WTC11 (cell line): ENCODE measurements around the gene P2RX4. TPM values are rescaled to one million over a fixed set of nuclear protein-coding genes. Genes with fewer than 3 reads are reported as not detected.
"Not testable (repeated sequence)": the region's sequence is repeated elsewhere in the genome, so short reads cannot be mapped to it uniquely, and the experiment has no call there.

Experiments used
- ATAC-seq: fragments of 200-7000 bp; cut with Tn5 transposase; 2 replicates; pipeline ENCODE4 v1.10.0; 2021; ENCODE audit warnings: mild to moderate bottlenecking, moderate library complexity
- CTCF ChIA-PET: fragments of 300-600 bp; sonication (Branson Sonifier 250); formaldehyde crosslinking; loops from one replicate; lab custom pipeline; 2021; ENCODE audit warnings: antibody characterized with exemption; lab: Charles Lee
- POLR2A ChIA-PET: fragments of 350-600 bp; sonication (Branson Sonifier 250); formaldehyde crosslinking; loops from one replicate; lab custom pipeline; 2021; ENCODE audit warnings: antibody characterized with exemption; lab: Charles Lee
- DNase-seq: peaks from one replicate; pipeline ENCODE4 v3.0.0; 2021; ENCODE audit warnings: low spot score
- H3K27ac Mint-ChIP-seq: 2 replicates; pipeline ENCODE4 v1.8.0; 2021; ENCODE audit warnings: mixed read lengths
- H3K27me3 Mint-ChIP-seq: 2 replicates; pipeline ENCODE4 v1.8.0; 2021; ENCODE audit warnings: low read depth, mild to moderate bottlenecking, moderate library complexity, mixed read lengths
- H3K36me3 Mint-ChIP-seq: 2 replicates; pipeline ENCODE4 v1.8.0; 2021; ENCODE audit warnings: mixed read lengths
- H3K4me1 Mint-ChIP-seq: 2 replicates; pipeline ENCODE4 v1.8.0; 2022; ENCODE audit warnings: mixed read lengths
- H3K4me3 Mint-ChIP-seq: 2 replicates; pipeline ENCODE4 v1.8.0; 2021; ENCODE audit warnings: mild to moderate bottlenecking, moderate library complexity, mixed read lengths
- H3K9me3 Mint-ChIP-seq: 2 replicates; pipeline ENCODE4 v1.8.0; 2021; ENCODE audit warnings: mixed read lengths
- ATF1 ChIP-seq: sonication (generic); formaldehyde crosslinking; IDR thresholded peaks from 2 replicates; pipeline ENCODE4 v1.8.1; 2023; ENCODE audit warnings: mild to moderate bottlenecking, moderate library complexity, missing genetic modification reagents
- CREM ChIP-seq: sonication (generic); formaldehyde crosslinking; IDR thresholded peaks from 2 replicates; pipeline ENCODE4 v1.8.1; 2022; ENCODE audit warnings: mild to moderate bottlenecking, missing genetic modification reagents, moderate library complexity
- EMX1 ChIP-seq: fragments of 250-450 bp; sonication (Bioruptor Pico); IDR thresholded peaks from 2 replicates; pipeline ENCODE4 v1.8.0; 2021; ENCODE audit warnings: mild to moderate bottlenecking
- FOXK1 ChIP-seq: sonication (generic); formaldehyde crosslinking; IDR thresholded peaks from 2 replicates; pipeline ENCODE4 v1.8.0; 2022; ENCODE audit warnings: mild to moderate bottlenecking, moderate library complexity, missing genetic modification reagents
- KAT7 ChIP-seq: sonication (generic); formaldehyde crosslinking; IDR thresholded peaks from 2 replicates; pipeline ENCODE4 v1.8.1; 2023; ENCODE audit warnings: missing genetic modification reagents, mild to moderate bottlenecking, borderline replicate concordance
- MXD4 ChIP-seq: fragments of 250-450 bp; sonication (Bioruptor Pico); IDR thresholded peaks from 2 replicates; pipeline ENCODE4 v1.8.0; 2021; ENCODE audit warnings: mild to moderate bottlenecking, moderate library complexity, borderline replicate concordance
- OVOL2 ChIP-seq: fragments of 250-450 bp; sonication (Bioruptor Pico); IDR thresholded peaks from 2 replicates; pipeline ENCODE4 v1.9.0; 2021; ENCODE audit warnings: mild to moderate bottlenecking, borderline replicate concordance
- TCF7 ChIP-seq: sonication (generic); formaldehyde crosslinking; IDR thresholded peaks from 2 replicates; pipeline ENCODE4 v1.8.0; 2022; ENCODE audit warnings: mild to moderate bottlenecking, low read depth, missing genetic modification reagents, moderate library complexity
- TEAD1 ChIP-seq: sonication (generic); formaldehyde crosslinking; IDR thresholded peaks from 2 replicates; pipeline ENCODE4 v1.8.0; 2022; ENCODE audit warnings: mild to moderate bottlenecking, missing genetic modification reagents
- TEAD4 ChIP-seq: sonication (generic); formaldehyde crosslinking; IDR thresholded peaks from 2 replicates; pipeline ENCODE4 v1.8.0; 2022; ENCODE audit warnings: mild to moderate bottlenecking, missing genetic modification reagents
- ZNF121 ChIP-seq: sonication (generic); formaldehyde crosslinking; IDR thresholded peaks from 2 replicates; pipeline ENCODE4 v1.8.0; 2023; ENCODE audit warnings: missing genetic modification reagents
- ZNF138 ChIP-seq: sonication (generic); formaldehyde crosslinking; conservative IDR thresholded peaks from 2 replicates; pipeline ENCODE4 v1.8.1; 2022; ENCODE audit warnings: mild to moderate bottlenecking, moderate library complexity, missing genetic modification reagents
- ZNF219 ChIP-seq: sonication (generic); formaldehyde crosslinking; IDR thresholded peaks from 2 replicates; pipeline ENCODE4 v1.8.0; 2023; ENCODE audit warnings: missing genetic modification reagents, mild to moderate bottlenecking, borderline replicate concordance
- ZNF396 ChIP-seq: fragments of 250-450 bp; sonication (Bioruptor Pico); IDR thresholded peaks from 2 replicates; pipeline ENCODE4 v1.8.0; 2021; ENCODE audit warnings: mild to moderate bottlenecking, moderate library complexity, borderline replicate concordance
- ZNF671 ChIP-seq: fragments of 250-450 bp; sonication (Bioruptor Pico); IDR thresholded peaks from 2 replicates; pipeline ENCODE4 v1.8.0; 2021; ENCODE audit warnings: mild to moderate bottlenecking
- total RNA-seq: library from RNA; stranded (reverse); gene quantifications from 3 replicates; pipeline ENCODE4 v1.2.3, GENCODE V29; 2021
- TF ChIP-seq, protein P1 (sequence below): sonication (generic); formaldehyde crosslinking; IDR thresholded peaks from 2 replicates; pipeline ENCODE4 v1.8.1; 2022; ENCODE audit warnings: low read depth, missing genetic modification reagents, borderline replicate concordance
- TF ChIP-seq, protein P2 (sequence below): fragments of 250-450 bp; sonication (Bioruptor Pico); IDR thresholded peaks from 2 replicates; pipeline ENCODE4 v1.9.0; 2021; ENCODE audit warnings: moderate library complexity, mild to moderate bottlenecking, inconsistent platforms, borderline replicate concordance
- TF ChIP-seq, protein P3 (sequence below): sonication (generic); formaldehyde crosslinking; IDR thresholded peaks from 2 replicates; pipeline ENCODE4 v1.8.0; 2022; ENCODE audit warnings: mild to moderate bottlenecking, missing genetic modification reagents
- TF ChIP-seq, protein P4 (sequence below): sonication (generic); formaldehyde crosslinking; IDR thresholded peaks from 2 replicates; pipeline ENCODE4 v1.8.1; 2023; ENCODE audit warnings: mild to moderate bottlenecking, missing genetic modification reagents
- TF ChIP-seq, protein P5 (sequence below): fragments of 200-600 bp; IDR thresholded peaks from 2 replicates; pipeline ENCODE4 v1.8.0; 2022; ENCODE audit warnings: antibody characterized with exemption
- TF ChIP-seq, protein P6 (sequence below): sonication (generic); formaldehyde crosslinking; IDR thresholded peaks from 2 replicates; pipeline ENCODE4 v1.8.1; 2022; ENCODE audit warnings: mild to moderate bottlenecking, moderate library complexity, missing genetic modification reagents

Gene P2RX4
- total RNA-seq, 1 experiment from 2014 or later, result 13.9 TPM

DNA sequence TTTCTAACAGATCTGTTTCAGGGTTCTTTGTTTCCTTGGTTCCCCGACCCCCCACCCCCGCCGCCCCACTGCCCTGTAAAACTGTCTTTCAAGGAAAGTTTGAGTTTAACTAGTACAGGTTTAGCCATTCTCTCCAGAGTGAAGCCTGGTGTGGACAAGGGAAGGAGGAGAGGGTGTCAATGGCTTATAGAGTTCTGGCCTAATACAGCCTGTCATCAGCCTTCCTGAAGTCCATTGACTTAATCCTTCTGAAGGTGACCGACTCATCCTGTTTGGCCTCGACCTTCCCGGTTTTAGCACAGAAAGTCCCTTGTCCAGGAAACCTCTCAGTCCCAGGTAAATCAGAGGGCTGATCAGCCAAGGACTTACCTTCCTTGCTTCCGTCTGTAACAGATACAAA is 11.0 kb upstream of the P2RX4 start:
- ATAC-seq (no peak), DNase-seq (no peak)
- CTCF ChIA-PET, result interaction anchor here (1.0 kb wide), 1 partner anchor 40 kb away, joined by 3 read pairs; no protein-coding TSS in a partner anchor
- H3K4me1 Mint-ChIP-seq, result no peaks in the 10 kb centered on the region
- TF ChIP-seq ZNF138 (CRISPR knock-in tag), result no peak
- no peak overlapping the region for H3K27ac Mint-ChIP-seq
- no peak overlapping the region for H3K4me3 Mint-ChIP-seq
- no peaks in the 10 kb centered on the region for H3K27me3 Mint-ChIP-seq
- POLR2A ChIA-PET, result interaction anchor here (0.6 kb wide), 1 partner anchor 20 kb away, joined by 6 read pairs; no protein-coding TSS in a partner anchor
- no peaks in the 10 kb centered on the region for H3K9me3 Mint-ChIP-seq
- no peaks in the 10 kb centered on the region for H3K36me3 Mint-ChIP-seq

DNA sequence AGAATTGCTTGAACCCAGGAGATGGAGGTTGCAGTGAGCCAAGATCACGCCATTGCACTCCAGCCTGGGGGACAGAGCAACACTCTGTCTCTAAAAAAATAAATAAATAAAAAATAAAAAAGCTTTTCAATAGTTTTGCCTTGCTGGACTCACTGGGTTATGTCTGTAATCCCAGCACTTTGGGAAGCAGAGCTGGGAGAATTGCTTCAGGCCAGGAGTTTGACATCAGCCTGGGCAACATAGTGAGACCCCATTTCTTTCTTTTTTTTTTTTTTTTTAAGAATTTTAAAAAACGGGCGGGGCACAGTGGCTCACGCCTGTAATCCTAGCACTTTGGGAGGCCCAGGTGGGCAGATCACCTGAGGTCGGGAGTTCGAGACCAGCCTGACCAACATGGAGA is 8.8 kb upstream of the P2RX4 start:
- H3K27ac Mint-ChIP-seq, H3K4me3 Mint-ChIP-seq, DNase-seq, H3K9me3 Mint-ChIP-seq, ATAC-seq, H3K27me3 Mint-ChIP-seq, H3K4me1 Mint-ChIP-seq, POLR2A ChIA-PET, H3K36me3 Mint-ChIP-seq, CTCF ChIA-PET: not testable (repeated sequence)

DNA sequence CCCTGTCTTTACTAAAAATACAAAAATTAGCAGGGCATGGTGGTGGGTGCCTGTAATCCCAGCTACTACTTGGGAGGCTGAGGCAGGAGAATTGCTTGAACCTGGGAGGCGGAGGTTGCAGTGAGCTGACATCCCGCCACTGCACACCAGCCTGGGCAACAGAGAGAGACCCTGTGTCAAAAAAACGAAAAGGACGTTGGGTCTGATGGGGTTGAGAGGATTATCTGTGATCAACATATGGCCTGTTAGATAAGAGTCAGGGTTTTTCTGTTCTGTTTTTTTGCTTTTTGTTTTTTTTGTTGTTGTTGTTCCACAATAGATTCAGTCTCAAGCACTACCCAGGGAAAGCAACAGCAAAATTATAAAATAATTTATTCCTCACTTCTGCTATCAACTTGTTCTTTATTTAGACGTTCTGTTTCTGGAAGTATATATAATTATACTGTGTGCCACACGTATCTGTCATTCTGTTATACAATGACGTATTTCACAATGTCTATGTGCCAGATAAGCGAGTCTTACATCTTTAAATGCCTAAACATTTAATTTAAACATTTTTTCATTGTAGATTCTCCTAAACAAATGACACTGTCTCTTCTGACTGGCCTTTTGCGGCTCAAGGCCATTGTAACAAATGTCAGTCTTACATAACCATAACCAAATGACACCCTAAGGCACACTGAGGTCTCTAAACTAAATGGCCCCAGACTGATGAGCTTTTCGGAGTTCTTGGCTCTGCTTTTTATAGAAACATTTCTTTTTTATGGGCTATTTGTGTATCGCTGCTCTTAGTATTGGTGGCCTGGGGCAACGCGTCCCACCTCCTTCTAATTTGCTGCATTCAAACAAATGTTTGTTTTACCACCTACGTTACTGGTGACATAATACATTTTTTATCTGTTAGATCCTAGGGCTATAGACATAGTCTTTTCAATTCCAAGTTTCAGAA is 7.2 kb upstream of the P2RX4 start:
- CTCF ChIA-PET, result no interaction called here
- no peaks in the 10 kb centered on the region for H3K36me3 Mint-ChIP-seq
- no peak overlapping the region for H3K4me3 Mint-ChIP-seq
- no peak overlapping the region for H3K27ac Mint-ChIP-seq
- TF ChIP-seq TEAD1 (CRISPR knock-in tag), result no peak
- no peak for TF ChIP-seq ZNF219 (CRISPR knock-in tag)
- no peak for TF ChIP-seq FOXK1 (CRISPR knock-in tag)
- no peak for TF ChIP-seq EMX1 (CRISPR knock-in tag)
- TF ChIP-seq, protein P1, sequence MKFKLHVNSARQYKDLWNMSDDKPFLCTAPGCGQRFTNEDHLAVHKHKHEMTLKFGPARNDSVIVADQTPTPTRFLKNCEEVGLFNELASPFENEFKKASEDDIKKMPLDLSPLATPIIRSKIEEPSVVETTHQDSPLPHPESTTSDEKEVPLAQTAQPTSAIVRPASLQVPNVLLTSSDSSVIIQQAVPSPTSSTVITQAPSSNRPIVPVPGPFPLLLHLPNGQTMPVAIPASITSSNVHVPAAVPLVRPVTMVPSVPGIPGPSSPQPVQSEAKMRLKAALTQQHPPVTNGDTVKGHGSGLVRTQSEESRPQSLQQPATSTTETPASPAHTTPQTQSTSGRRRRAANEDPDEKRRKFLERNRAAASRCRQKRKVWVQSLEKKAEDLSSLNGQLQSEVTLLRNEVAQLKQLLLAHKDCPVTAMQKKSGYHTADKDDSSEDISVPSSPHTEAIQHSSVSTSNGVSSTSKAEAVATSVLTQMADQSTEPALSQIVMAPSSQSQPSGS (CRISPR knock-in tag), result no peak
- no peak for TF ChIP-seq OVOL2
- TF ChIP-seq ZNF121 (CRISPR knock-in tag), result no peak
- TF ChIP-seq, protein P2, sequence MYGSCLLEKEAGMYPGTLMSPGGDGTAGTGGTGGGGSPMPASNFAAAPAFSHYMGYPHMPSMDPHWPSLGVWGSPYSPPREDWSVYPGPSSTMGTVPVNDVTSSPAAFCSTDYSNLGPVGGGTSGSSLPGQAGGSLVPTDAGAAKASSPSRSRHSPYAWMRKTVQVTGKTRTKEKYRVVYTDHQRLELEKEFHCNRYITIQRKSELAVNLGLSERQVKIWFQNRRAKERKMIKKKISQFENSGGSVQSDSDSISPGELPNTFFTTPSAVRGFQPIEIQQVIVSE (CRISPR knock-in tag), result no peak
- no peak for TF ChIP-seq TCF7
- TF ChIP-seq ATF1 (CRISPR knock-in tag), result no peak
- H3K9me3 Mint-ChIP-seq, result no peaks in the 10 kb centered on the region
- no peaks in the 10 kb centered on the region for H3K4me1 Mint-ChIP-seq
- H3K27me3 Mint-ChIP-seq, result peaks cover under 1% of the 10 kb centered on the region; the same call in 1 of the 2 replicates
- POLR2A ChIA-PET, result no interaction called here
- ATAC-seq (no peak), DNase-seq (no peak)

DNA sequence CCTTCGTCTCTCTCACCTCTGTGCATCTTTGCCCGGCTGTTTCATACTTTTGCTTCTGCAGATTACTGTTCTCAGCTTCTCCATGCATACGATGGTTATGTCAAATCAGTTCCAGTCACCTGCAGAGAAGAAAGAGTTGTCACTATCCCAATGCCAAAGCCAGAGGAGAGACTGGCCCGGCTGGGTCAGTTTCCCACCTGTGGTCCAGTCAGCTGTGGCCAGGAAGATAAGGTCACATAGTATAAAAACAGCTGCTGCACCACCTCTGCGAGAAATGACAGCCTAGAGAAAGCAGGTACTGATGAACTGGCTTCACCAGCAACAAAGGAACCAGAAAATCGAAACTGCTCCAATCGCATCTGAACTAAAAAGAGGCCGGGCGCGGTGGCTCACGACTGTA is 6.4 kb upstream of the P2RX4 start:
- ChIA-PET POLR2A (interaction anchor here (0.5 to 0.6 kb wide), 2 partner anchors 9 to 109 kb away, joined by 3 to 4 read pairs; no protein-coding TSS in a partner anchor), CTCF (interaction anchor here (0.6 kb wide), 1 partner anchor 63 kb away, joined by 4 read pairs; no protein-coding TSS in a partner anchor)
- TF ChIP-seq TEAD1 (CRISPR knock-in tag) (no peak), KAT7 (CRISPR knock-in tag) (no peak), ZNF219 (CRISPR knock-in tag) (no peak), CREM (CRISPR knock-in tag) (no peak), TEAD4 (no peak), ZNF671 (no peak), MXD4 (CRISPR knock-in tag) (no peak), ATF1 (CRISPR knock-in tag) (no peak), ZNF396 (CRISPR knock-in tag) (no peak)
- TF ChIP-seq, protein P3, sequence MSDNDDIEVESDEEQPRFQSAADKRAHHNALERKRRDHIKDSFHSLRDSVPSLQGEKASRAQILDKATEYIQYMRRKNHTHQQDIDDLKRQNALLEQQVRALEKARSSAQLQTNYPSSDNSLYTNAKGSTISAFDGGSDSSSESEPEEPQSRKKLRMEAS (CRISPR knock-in tag), result no peak
- TF ChIP-seq, protein P4, sequence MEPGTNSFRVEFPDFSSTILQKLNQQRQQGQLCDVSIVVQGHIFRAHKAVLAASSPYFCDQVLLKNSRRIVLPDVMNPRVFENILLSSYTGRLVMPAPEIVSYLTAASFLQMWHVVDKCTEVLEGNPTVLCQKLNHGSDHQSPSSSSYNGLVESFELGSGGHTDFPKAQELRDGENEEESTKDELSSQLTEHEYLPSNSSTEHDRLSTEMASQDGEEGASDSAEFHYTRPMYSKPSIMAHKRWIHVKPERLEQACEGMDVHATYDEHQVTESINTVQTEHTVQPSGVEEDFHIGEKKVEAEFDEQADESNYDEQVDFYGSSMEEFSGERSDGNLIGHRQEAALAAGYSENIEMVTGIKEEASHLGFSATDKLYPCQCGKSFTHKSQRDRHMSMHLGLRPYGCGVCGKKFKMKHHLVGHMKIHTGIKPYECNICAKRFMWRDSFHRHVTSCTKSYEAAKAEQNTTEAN (CRISPR knock-in tag), result no peak
- TF ChIP-seq, protein P5, sequence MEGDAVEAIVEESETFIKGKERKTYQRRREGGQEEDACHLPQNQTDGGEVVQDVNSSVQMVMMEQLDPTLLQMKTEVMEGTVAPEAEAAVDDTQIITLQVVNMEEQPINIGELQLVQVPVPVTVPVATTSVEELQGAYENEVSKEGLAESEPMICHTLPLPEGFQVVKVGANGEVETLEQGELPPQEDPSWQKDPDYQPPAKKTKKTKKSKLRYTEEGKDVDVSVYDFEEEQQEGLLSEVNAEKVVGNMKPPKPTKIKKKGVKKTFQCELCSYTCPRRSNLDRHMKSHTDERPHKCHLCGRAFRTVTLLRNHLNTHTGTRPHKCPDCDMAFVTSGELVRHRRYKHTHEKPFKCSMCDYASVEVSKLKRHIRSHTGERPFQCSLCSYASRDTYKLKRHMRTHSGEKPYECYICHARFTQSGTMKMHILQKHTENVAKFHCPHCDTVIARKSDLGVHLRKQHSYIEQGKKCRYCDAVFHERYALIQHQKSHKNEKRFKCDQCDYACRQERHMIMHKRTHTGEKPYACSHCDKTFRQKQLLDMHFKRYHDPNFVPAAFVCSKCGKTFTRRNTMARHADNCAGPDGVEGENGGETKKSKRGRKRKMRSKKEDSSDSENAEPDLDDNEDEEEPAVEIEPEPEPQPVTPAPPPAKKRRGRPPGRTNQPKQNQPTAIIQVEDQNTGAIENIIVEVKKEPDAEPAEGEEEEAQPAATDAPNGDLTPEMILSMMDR, result no peak
- TF ChIP-seq, protein P6, sequence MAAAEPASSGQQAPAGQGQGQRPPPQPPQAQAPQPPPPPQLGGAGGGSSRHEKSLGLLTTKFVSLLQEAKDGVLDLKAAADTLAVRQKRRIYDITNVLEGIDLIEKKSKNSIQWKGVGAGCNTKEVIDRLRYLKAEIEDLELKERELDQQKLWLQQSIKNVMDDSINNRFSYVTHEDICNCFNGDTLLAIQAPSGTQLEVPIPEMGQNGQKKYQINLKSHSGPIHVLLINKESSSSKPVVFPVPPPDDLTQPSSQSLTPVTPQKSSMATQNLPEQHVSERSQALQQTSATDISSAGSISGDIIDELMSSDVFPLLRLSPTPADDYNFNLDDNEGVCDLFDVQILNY, result no peak
- Mint-ChIP-seq H3K4me3 (no peak overlapping the region), H3K27ac (no peak overlapping the region), H3K36me3 (no peaks in the 10 kb centered on the region), H3K4me1 (no peaks in the 10 kb centered on the region), H3K9me3 (no peaks in the 10 kb centered on the region), H3K27me3 (peaks cover 8% of the 10 kb centered on the region)
- no peak for DNase-seq
- ATAC-seq, result no peak
